Activated CD4-positive, alpha-beta T cell treated with anti-CD3 and anti-CD28 coated beads, Interleukin-2, amount 50 U/mL, for 24 hours (primary cell): ENCODE results near the gene HELB.

Experiments
- DNase-seq, 2 donors: peaks; one replicate each; pipeline ENCODE4 v3.0.0-alpha.2; 2020; ENCODE audit warnings: low read depth in 1 of 2, low spot score in 1 of 2

HELB gene

DNA sequence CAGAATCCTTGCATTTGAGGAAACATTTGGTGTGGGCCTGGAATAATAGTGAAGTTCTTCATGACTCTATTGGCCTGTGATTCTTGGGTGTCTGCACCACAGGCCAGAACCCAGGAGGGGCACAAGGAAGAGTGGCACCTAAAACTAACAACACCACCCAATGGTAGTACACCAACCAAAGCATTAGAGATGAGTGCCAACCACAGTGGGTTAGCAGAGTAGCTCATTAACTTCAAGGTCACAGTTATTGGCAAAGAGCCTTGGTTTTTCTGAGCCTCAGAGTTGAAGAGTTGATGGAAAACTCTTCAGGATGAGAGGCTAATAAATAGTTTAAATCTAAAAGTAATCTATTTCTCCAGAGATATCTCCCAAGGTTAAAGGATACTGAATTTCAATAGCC lies 57.0 kb downstream of the HELB start:
- DNase-seq, result no peak

DNA sequence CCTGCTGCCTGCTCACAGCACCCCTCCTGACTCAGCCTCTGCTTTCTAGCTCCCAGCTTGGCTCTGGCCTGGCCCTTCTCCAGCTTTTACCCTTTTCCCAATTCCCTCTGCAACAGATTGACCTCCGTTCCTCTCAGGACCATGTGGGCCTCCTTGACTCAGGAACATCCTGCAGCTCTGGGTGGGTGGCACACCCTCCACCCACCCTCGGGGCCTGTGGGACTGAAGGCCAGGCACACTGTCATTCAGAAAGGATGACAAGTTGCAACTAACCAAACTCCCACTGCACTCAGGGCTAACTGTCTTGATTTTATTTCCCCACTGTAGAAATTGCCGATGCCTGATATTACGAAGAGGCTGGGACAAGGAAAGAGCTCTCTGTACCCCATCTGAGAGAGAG lies 59.4 kb downstream of the HELB start:
- no peak for DNase-seq

DNA sequence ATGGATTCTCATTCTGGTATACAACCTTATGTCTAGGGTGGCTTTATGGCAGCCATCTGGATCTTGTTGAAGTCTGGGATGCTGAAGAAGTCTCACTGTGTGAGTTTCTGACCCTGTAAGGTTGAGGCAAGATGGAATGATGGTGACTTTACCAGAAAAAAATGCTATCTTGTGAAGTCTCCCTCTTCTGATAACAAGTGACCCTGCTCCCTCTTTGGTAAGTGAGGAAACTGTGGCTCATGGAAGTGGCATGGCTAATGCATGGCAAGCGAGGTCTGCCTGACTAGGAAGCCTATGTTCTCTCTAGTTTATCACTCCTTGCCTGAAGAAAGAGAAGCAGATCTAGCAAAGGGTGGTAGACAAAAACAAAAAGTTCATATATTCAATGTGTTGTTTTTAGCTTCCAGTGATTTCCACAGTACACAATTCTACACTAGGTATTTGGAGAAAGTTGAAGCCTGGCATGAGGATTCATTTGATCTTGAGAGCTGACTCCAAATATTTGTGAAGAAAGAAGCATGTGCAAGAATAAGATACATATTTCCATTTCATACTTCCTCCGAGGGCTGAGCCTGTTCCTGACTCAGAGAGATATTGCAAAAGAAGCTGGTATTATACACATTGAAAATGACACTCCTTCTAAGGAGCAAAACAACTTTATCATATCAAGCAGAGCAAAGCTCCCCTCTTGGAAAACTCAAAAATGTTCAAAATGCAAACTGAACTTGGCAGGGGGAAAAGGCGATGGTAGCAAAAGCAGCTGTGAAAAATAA lies 63.6 kb downstream of the HELB start:
- no peak for DNase-seq

DNA sequence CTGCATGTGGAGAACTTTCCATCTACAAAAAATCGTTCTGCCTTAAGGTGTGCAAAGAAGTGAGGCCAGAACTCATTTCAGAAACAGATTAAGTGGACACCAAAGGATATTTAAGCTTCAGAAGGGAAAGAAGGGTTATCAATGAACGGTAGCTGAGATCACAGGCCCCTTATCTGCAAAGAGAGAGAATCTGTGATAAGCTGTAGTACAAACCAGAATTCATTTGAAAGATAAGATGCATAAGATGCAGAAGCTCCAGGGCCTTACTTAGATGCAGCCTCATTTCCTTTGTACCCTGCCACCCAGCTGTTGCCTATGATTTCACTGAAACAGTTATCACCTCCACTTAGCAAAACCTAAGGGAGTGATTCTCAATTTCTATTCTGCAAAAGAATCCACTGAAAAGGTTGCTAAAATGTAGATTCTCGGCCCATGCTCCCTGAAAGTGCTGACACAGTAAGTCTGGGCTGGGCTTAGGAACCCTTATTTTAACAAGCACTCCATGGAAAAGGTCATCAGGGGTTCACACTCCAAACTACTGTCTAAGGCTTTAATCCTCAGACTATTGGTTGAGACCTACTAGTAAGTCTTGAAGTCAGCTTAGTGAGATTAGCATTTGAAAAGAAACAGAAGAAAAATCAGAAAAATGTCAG lies 64.8 kb downstream of the HELB start:
- no peak for DNase-seq

DNA sequence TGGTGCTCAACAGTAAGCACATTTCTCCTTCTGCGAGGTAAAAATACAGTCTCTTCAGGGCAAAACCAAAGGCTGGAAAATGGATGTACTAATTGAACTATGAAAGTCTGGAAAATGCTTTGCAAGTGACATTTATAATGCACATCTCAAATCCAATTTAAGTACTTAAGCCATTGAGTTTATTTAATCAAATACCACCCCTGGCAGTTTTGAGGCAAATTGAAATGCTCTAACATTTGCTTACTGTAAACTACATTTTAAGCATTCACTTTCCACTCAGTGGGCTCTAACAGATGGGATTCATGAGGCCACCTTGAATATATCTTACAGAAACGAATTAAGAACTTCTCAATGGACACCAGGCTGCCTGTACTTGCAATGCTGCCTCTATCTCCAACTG lies 69.7 kb downstream of the HELB start:
- DNase-seq, result no peak

DNA sequence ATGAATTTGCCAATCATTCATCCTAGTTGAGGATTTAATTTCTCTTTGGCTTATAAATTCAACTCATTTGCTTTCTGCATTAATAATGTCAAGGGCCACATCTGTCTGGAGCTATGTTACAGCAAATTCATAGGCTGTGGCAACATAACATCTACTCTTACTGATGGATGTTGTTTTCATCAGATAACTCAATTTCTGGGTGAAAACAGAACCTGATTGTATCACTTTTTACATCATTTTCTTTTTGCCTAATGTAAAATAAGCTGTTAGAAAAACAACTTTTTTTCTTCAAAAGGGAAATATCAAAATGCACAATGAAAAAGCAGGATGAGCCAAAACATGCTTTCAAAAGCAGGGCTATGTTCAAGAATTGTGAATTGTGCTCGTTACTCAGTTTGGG lies 73.3 kb downstream of the HELB start:
- DNase-seq, result no peak

DNA sequence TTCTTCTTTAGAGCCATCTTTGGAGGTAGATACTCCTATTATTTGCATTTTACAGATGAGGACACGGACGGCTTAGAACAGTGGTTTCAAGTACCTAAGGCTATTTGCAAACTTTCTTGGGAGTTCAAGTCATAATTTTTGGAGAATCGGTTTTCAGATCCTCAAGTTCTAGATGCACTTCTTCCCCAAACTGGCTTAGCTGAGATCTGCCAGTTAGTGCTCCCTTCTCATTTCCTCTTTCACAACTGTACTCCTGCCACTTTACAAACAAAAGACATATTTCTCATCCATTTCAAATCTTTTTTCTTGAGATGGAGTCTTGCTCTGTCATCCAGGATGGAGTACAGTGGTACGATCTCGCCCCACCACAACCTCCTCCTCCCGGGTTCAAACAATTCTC lies 77.3 kb downstream of the HELB start:
- no peak for DNase-seq

DNA sequence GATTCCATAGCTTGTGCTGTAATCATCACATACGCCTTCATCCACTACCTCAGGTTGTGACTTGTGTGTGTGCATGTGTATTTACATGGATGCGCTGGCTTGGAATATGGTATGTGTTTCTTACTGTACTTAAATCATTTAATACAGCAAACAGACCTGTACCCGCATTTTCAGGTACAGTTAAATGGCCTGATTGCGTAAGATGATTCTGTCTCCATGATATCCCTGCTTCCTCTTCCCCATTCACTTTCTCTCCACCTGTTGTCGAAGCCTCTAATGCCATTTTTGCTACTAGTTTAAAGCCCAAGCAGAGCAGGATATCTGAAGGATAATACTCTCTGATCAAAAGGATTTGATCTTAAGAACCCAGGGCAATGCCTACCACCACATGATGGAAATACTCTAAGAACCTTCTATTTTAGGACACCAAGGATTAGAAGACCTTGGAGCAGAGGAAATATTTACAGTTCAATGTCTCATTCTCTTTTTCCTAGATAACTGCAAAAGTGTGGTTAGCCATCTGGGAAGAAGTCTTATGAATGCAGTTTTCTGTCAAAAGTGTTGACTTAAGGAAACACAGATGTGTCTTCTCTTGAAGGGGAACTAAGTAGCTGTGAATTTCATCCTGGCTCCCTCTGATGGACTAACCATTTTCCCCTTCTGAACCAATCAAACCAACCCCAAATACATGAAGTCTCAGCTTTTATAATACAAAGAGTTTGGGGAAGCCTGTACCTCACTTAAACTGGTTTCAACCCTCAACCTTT lies 78.7 kb downstream of the HELB start:
- DNase-seq, result no peak

DNA sequence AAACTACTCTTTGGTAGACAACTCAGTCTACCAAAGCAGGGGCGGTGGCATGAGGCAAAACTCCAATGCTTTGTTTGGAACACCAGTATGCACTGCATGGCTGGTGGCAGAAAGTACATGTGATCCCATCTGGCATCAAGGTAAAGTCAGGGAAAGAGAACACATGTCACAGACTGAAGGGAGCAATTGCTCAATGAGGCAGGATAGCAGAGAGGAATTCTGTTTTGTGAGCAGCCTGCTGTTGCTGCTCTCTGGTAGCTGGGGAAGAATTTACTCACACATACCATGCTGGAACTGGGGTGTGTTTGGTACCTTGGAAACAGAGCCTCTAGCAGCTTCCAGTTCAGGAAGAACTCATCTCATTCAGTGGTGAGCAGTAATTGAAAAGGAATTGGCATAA lies 84.8 kb downstream of the HELB start:
- no peak for DNase-seq
